HG02623 (cell line): ENCODE measurements around the gene DIRAS1.

Experiments
- ATAC-seq: cut with Tn5 transposase; IDR thresholded peaks from one replicate; pipeline ENCODE4 v1.9.1; 2021; ENCODE audit warnings: moderate library complexity; ENCODE audit not compliant: unreplicated experiment

Gene DIRAS1, protein sequence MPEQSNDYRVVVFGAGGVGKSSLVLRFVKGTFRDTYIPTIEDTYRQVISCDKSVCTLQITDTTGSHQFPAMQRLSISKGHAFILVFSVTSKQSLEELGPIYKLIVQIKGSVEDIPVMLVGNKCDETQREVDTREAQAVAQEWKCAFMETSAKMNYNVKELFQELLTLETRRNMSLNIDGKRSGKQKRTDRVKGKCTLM

DNA sequence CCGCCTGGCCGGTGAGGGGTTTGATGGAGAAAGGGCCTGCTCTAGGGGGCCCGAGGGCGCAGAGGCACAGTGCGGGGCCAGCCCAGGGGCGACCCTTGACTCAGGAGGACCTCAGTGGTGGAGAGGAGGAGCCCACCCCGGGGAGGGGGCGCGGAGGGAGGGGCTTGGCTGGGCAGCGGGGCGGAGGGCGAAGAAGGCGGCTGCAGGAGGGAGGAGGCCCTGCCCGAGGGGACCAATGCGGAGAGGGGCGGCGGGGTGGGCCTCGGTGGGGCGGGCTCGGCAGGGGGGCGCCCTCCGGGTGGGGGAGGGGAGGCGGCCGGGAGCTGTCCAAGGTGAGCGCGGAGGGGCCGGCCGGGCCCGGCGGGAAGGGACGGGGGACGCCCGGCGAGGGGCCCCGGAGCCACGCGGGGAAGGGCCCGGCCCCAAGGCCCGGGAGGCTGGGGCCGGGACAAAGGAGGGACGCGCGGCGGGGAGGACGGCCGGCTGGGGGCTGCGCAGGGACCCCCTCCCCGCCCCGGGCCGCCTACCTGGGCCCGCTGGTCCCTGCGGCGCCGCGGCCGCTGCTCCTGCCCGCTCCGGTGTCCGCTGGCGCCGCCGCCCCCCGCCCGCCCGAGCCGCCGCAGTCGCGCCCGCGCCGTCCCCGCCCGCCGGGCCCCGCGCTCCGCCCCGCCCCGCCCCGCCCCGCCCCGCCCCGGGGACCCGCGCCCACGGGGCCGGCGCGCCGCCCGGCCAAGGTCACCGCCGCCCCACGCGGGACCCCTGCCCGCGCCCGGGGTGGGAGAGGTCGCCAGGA lies at the start of gene DIRAS1:
DIRAS1 (minus strand) TSS at position 596 of the 793 bp plus-strand sequence. CDS start 3,566 bp downstream, outside the sequence.
- ATAC-seq: no peak

GRCh38 chr19:2770055-2771013 lies 49.2 kb upstream of the DIRAS1 start:
- ATAC-seq: no peak

GRCh38 chr19:2769218-2769617 lies 48.0 kb upstream of the DIRAS1 start:
- ATAC-seq: no peak

GRCh38 chr19:2768365-2769132 lies 47.4 kb upstream of the DIRAS1 start:
- no peak for ATAC-seq

DNA sequence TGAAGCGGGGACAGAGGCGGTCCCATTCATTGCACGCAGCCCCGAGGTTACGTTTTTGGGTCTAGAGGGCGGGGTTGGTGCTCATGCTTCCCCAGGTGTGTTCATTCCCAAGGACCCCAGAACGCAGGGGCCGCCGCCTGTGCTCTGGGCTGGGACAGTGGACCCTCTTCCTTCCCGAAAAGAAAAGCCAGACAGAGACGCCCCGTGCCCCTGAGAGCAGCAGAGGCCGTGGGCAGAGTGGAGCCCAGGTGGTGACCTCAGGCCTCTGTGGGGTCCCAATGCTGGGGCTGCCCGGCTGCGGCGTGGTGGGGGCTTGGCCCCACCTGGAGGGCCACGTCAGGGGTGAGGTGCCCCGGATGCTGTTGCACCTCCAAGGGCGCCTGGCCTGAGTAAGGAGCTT lies 46.5 kb upstream of the DIRAS1 start:
- ATAC-seq: no peak

GRCh38 chr19:2766594-2767372 lies 45.6 kb upstream of the DIRAS1 start:
- no peak for ATAC-seq

DNA sequence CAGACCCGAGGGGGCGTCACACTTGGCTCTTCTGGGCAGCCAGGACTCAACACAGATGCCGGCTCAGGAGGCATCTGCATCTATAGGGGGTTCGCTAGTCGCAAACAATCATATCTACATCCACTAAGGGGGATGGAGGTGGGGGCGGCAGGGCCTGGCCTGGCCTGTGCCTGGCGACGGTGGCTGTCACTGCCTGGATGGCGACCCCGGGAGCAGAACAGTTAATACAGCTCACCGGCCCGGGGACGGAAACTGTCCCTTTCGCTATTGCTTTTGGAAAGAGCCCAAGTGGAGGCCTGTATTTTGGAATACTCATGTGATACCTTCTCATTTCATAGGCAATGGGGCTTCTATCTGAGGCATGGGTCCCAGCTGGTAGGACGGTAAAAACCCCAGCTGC lies 44.2 kb upstream of the DIRAS1 start:
- no peak for ATAC-seq

- no peak for ATAC-seq
Observed at GRCh38 chr19:2764945-2765344, 43.8 kb upstream of the DIRAS1 start.

- no peak for ATAC-seq
Observed at GRCh38 chr19:2763687-2764086, 42.5 kb upstream of the DIRAS1 start.

GRCh38 chr19:2762783-2763496 lies 41.8 kb upstream of the DIRAS1 start:
- ATAC-seq: no peak

- no peak for ATAC-seq
Observed at GRCh38 chr19:2761876-2762782, 41.0 kb upstream of the DIRAS1 start.

DNA sequence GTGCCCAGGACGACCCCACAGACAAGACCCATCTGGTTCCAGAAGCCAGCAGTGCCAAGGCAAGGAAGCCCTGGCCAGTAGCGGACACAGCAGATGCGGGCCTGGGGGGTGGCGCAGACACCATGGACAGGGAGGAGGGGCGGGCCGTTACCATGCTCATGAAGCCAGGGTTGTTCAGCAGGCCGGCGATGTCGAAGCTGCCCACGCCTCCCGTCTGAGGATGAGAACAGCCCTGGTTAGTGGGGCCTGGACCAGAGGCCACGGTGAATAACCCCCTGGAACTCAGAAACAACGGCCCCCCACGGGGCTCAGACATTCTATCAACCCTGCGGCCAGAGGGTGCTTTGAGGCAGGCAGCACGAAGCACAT lies 40.1 kb upstream of the DIRAS1 start:
- ATAC-seq: no peak

DNA sequence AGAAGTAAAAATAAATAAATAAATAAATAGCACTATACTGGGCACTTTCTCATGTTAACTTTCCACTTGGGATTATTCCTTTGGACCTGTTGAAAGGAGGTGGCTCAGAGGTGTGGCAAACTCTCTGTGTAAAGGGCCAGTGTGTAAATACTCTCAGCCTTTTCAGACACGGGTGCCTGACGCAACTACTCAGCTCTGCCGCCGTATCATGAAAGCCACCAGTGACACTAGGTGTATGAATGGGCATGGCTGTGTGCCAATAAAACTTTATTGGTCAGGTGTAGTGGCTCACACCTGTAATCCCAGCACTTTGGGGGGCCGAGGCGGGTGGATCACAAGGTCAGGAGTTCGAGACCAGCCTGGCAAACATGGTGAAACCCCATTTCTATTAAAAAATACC lies 38.8 kb upstream of the DIRAS1 start:
- ATAC-seq: no peak

GRCh38 chr19:2759362-2759761 lies 38.2 kb upstream of the DIRAS1 start:
- no peak for ATAC-seq

DNA sequence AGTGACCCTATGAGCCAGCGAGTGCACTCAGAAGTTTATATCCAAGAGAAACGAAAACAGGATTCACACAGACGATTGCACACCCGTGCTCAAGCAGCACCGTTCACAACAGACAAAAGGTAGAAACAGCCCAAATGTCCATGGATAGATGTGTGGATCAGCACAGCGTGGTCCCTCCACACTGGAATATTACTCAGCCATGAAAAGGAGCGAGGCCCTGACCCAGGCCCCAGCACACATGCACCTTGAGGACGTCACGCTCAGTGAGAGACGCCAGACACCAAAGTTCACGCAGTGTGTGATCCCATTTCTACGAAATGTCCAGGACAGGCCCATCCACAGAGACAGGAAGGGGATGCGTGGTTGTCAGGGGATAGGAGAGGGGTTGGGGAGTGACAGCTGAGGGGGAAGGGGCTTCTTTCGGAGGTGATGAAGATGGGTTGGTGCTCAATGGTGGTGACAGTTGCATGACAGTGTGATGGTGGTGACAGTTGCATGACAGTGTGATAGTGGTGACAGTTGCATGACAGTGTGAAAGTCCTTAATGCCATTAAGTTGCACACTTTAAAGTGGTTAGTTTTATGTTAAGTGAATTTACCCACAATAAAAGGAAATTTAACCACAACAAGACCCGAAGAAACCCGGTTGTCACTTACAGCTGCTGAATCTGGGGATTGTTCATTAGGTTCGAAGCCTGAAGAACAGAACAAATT lies 37.6 kb upstream of the DIRAS1 start:
- no peak for ATAC-seq

DNA sequence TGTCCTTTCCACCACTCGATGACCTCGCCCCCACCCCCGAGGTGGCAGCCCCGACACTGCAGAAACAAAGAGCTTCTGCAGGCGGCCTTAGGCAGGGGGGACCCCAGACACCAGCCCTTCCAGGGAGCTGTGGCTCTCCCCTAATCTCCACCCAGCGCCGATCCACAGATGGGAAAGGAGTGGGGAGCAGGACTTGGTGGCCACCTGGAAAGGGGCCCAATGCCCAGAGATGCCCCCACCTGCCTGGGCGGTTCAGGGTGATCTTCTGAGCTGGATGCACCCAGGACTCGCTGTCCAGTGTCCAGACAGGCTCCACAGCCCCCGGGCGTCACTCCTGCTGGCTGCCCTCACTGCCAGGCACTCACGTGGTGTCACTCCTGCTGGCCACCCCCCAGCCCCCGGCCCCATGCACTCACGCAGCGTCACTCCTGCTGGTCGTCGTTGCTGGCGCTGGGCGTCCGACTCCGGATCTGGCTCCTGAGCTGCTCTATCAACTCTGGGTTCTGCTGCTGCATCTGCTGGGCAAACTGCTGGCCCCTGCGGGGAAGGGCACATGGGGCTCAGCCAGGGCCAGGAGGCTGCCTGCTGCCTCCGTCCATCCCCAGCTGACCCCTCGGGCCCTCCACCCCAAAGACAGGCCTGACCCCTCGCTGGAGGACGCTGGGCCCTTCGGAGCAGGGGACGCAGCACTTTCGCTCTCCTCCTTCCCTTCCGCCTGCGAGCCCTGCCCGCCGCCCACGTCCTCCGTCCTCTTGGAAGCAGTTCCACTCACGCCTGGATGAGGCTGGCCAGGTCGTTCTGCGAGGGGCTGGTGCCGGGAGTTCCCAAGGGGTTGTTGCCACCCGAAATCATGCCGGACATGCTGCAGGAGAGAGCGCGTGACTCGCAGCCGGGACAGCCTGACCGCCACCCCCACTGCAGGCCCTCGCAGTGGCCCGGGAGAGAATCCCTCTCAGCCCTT lies 36.0 kb upstream of the DIRAS1 start:
- ATAC-seq: no peak

DNA sequence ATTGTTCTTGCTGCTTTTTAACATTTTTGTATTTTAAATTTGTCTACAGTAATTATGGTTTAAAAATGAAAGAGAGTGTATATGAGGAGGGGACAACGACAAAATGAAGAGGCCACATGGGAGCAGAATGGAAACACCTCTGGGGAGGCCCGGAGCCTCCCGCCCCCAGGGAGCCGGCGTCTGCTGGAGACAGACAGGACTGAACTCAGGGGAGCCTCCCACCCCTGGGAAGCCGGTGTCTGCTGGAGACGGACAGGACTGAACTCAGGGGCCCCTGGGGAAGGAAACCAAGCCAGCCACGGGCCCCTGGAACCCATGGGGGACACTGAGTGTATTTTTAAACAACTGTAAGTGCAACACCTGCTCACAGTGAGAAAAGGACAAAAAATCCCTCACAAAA lies 35.3 kb upstream of the DIRAS1 start:
- ATAC-seq: no peak
